Stimulated activated naive CD8-positive, alpha-beta T cell treated with anti-CD3 and anti-CD28 coated beads, Interleukin-15, Interleukin-2, amounts not matched to agents 100 U/mL and 50 U/mL, for 24 hours (primary cell): ENCODE results near the gene CDKL2.
"Not testable (repeated sequence)": the region's sequence is repeated elsewhere in the genome, so short reads cannot be mapped to it uniquely, and the experiment has no call there.

ENCODE experiments used
- ATAC-seq: fragments of 150-1000 bp; cut with Tn5 transposase; one replicate; pipeline ENCODE4 v1.10.0; 2021
- DNase-seq: peaks from one replicate; pipeline ENCODE4 v3.0.0; 2021

Gene CDKL2

DNA sequence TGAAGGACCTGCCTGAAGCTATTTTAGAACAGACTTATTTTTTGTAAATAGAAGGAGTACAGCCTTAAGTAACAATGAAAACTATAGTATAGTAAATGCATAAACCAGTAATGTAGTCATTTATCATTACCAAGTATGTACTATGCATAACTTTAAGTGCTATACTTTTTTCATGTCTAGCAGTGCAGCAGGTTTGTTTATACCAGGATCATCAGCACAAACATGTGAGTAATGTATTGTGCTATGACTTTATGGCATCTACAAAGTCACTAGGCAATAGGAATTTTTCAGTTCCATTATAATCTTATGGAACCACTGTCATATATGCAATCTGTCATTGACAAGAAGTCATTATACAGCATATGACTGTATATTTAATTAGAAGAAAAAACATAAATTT lies 77.9 kb downstream of the CDKL2 start:
- ATAC-seq (no peak), DNase-seq (no peak)

- ATAC-seq (no peak), DNase-seq (no peak)
Observed at GRCh38 chr4:75549019-75549418, 81.3 kb downstream of the CDKL2 start.

- DNase-seq = no peak
- ATAC-seq = no peak
Observed at GRCh38 chr4:75547647-75548387, 82.5 kb downstream of the CDKL2 start.

GRCh38 chr4:75545526-75545925 lies 84.8 kb downstream of the CDKL2 start:
- no peak for DNase-seq
- ATAC-seq = no peak

DNA sequence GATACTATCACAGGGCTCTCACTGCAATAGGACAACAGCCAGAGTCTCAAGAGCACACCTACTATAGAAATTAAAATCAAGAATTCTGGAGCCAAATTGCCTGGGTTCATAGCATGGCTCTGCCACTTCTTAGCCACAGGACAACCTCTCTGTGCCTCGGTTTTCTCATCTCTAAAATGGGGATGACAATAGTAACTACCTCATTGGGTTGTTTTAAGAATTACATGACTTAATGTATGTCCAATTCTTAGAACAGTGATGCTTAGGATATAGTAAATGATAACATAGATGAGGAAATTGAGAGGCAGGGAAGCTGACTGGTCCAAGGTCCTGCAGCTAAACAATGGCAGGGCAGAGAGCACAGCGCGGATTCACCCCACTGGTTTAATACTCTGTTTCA lies 85.5 kb downstream of the CDKL2 start:
- ATAC-seq = no peak
- DNase-seq = no peak

DNA sequence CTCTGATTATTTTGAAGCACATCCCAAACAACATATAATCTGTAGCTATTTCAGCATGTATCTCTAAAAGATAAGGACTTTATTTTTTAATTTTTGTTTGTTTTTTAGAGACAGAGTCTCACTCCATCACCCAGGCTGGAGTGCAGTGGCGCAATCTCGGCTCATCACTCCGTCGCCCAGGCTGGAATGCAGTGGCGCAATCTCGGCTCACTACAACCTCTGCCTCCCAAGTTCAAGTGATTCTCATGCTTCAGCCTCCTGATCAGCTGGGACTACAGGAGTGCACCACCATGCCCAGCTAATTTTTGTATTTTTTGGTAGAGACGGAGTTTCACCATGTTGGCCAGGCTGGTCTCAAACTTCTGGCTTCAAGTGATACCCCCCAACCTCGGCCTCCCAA lies 86.1 kb downstream of the CDKL2 start:
- not testable (repeated sequence) for ATAC-seq, DNase-seq

GRCh38 chr4:75542824-75543223 lies 87.5 kb downstream of the CDKL2 start:
- ATAC-seq (no peak), DNase-seq (no peak)

DNA sequence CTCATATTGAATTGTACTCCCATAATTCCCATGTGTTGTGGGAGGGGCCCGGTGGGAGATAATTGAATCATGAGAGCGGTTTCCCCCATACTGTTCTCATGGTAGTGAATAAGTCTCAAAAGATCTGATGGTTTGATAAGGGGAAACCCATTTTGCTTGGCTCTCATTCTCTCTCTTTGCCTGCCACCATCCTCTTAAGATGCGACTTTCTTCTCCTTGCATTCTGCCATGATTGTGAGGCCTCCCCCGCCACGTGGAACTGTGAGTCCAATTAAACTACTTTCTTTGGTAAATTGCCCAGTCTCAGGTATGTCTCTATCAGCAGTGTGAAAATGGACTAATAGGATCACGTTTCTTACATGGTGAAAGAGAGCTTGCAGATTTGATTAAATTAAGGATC lies 93.0 kb downstream of the CDKL2 start:
- DNase-seq, ATAC-seq: not testable (repeated sequence)

DNA sequence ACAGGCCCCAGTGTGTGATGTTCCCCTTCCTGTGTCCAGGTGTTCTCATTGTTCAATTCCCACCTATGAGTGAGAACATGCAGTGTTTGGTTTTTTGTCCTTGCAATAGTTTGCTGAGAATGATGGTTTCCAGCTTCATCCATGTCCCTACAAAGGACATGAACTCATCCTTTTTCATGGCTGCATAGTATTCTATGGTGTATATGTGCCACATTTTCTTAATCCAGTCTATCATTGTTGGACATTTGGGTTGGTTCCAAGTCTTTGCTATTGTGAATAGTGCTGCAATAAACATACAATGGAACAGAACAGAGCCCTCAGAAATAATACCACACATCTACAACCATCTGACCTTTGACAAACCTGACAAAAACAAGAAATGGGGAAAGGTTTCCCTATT lies 96.4 kb downstream of the CDKL2 start:
- DNase-seq, ATAC-seq: not testable (repeated sequence)

GRCh38 chr4:75533339-75533887 lies 96.9 kb downstream of the CDKL2 start:
- ATAC-seq, DNase-seq: not testable (repeated sequence)

- not testable (repeated sequence) for ATAC-seq, DNase-seq
Observed at GRCh38 chr4:75531536-75532143, 98.7 kb downstream of the CDKL2 start.

GRCh38 chr4:75530556-75531322 lies 99.6 kb downstream of the CDKL2 start:
- no peak for DNase-seq
- no peak for ATAC-seq
